Thyroid gland (tissue), 4 donors: Measurements from ENCODE around the gene TBRG1. TPM values are rescaled to one million over a fixed set of nuclear protein-coding genes. Genes with fewer than 3 reads are reported as not detected.
A peak's percentile ranks its signal among the peaks of the same experiment; 100 is the strongest.

Experiments
- DNase-seq, 2 donors: peaks; one replicate each; pipeline ENCODE4 v3.0.0-alpha.2; 2019
- H3K27ac ChIP-seq, 3 donors: fragments of 200-600 bp; sonication (generic); 1 replicate in 2 of 3; 2 replicates in 1 of 3; pipeline ENCODE4 v1.5.1; 2016 to 2019; ENCODE audit warnings: mild to moderate bottlenecking in 1 of 3, moderate library complexity in 1 of 3
- H3K27me3 ChIP-seq: fragments of 200-600 bp; sonication (generic); one replicate; pipeline ENCODE4 v1.5.1; 2019
- H3K36me3 ChIP-seq, 2 donors: fragments of 200-600 bp; sonication (generic); one replicate each; pipeline ENCODE4 v1.5.1; 2016 to 2019
- H3K4me1 ChIP-seq, 2 donors: fragments of 200-600 bp; sonication (generic); one replicate each; pipeline ENCODE4 v1.5.1; 2017 to 2019
- H3K4me3 ChIP-seq, 3 donors: fragments of 200-600 bp; sonication (generic); replicated peaks in 1 of 3; 1 replicate in 2 of 3; 2 replicates in 1 of 3; pipeline ENCODE4 v1.5.1; 2016; ENCODE audit warnings: mild to moderate bottlenecking in 1 of 3
- H3K9me3 ChIP-seq: fragments of 200-600 bp; sonication (generic); one replicate; pipeline ENCODE4 v1.5.1; 2017
- CTCF ChIP-seq, 6 experiments: fragments of 200-600 bp in 3 of 6; fragments of 450-650 bp in 3 of 6; sonication (generic) in 3 of 6; IDR thresholded peaks; one replicate each; pipeline ENCODE4 v1.5.1; 2016 to 2019; ENCODE audit warnings: antibody characterized with exemption in 6 of 6, mild to moderate bottlenecking in 2 of 6, inconsistent platforms in 1 of 6, moderate library complexity in 1 of 6
- POLR2A ChIP-seq, 2 donors: fragments of 450-650 bp; IDR thresholded peaks; one replicate each; pipeline ENCODE4 v1.6.1; 2017; ENCODE audit warnings: antibody characterized with exemption in 2 of 2, mild to moderate bottlenecking in 2 of 2, moderate library complexity in 1 of 2
- WGBS, 2 donors: methylation state at CpG; one replicate each; pipeline ENCODE4 v1.1.5; 2017; 5-methylcytosine and 5-hydroxymethylcytosine counted together
- intact Hi-C: fragments of 100-400 bp; cut with DNase I; formaldehyde crosslinking; loops from one replicate; pipeline ENCODE4 v1.15.1; 2023
- total RNA-seq, 4 donors: library from RNA; depleted of rRNA; stranded (reverse); fragments of >200 nt; gene quantifications; one replicate each; pipeline ENCODE4 v1.2.3, GENCODE V29; 2016

Gene TBRG1
- total RNA-seq, 4 donors from 2014 or later: 34.7 to 59.8 (median 46.3) TPM

GRCh38 chr11:124612567-124613246, 10.0 kb upstream of the TBRG1 start:
- H3K27ac ChIP-seq: no peak overlapping the region
- H3K4me3 ChIP-seq: no peak overlapping the region
- no peak for DNase-seq
- H3K4me1 ChIP-seq: no peaks in the 10 kb centered on the region
- H3K27me3 ChIP-seq: no peaks in the 10 kb centered on the region
- intact Hi-C loops: no loop called here
- 63 to 74% methylated on average over 10 of the region's 10 CpGs for WGBS, 2 donors
- no peaks in the 10 kb centered on the region for H3K9me3 ChIP-seq
- TF ChIP-seq CTCF (IDR thresholded peaks at IDR 0.05) (no peak), POLR2A (IDR thresholded peaks at IDR 0.05) (no peak)
- H3K36me3 ChIP-seq: no peaks in the 10 kb centered on the region

GRCh38 chr11:124618863-124619262, 3.8 kb upstream of the TBRG1 start:
- Histone ChIP-seq H3K27me3 (no peaks in the 10 kb centered on the region), H3K4me3 (no peak overlapping the region), H3K36me3 (no peaks in the 10 kb centered on the region), H3K4me1 (peaks cover 8 to 13% of the 10 kb centered on the region in 2 donors), H3K27ac (no peak overlapping the region), H3K9me3 (no peaks in the 10 kb centered on the region)
- TF ChIP-seq CTCF (IDR thresholded peaks at IDR 0.05) (no peak), POLR2A (IDR thresholded peaks at IDR 0.05) (no peak)
- no peak for DNase-seq
- intact Hi-C loops: no loop called here
- 89 to 90% methylated on average over 5 of the region's 5 CpGs for WGBS, 2 donors

- H3K27me3 ChIP-seq: no peaks in the 10 kb centered on the region
- no peaks in the 10 kb centered on the region for H3K9me3 ChIP-seq
- DNase-seq: no peak
- TF ChIP-seq CTCF (IDR thresholded peaks at IDR 0.05) (no peak), POLR2A (IDR thresholded peaks at IDR 0.05) (no peak)
- H3K4me1 ChIP-seq: peaks cover 10 to 19% of the 10 kb centered on the region in 2 donors
- no peak overlapping the region for H3K27ac ChIP-seq
- peaks cover 11 to 23% of the 10 kb centered on the region in 2 donors for H3K36me3 ChIP-seq
- peak overlapping the region in 1 of 3 donors; percentile 93 for H3K4me3 ChIP-seq
- WGBS, 2 donors: 66 to 69% methylated on average over 4 of the region's 4 CpGs
- intact Hi-C loops: no loop called here
These were observed 1.3 kb downstream of the TBRG1 start for GRCh38 chr11:124623861-124624525.

- H3K4me3 ChIP-seq: no peak overlapping the region
- peaks cover 22 to 28% of the 10 kb centered on the region in 2 donors for H3K36me3 ChIP-seq
- H3K4me1 ChIP-seq: peaks cover 10 to 19% of the 10 kb centered on the region in 2 donors
- WGBS, 2 donors: 75 to 82% methylated on average over 3 of the region's 3 CpGs
- H3K9me3 ChIP-seq: no peaks in the 10 kb centered on the region
- DNase-seq: no peak
- intact Hi-C loops: no loop called here
- H3K27me3 ChIP-seq: no peaks in the 10 kb centered on the region
- H3K27ac ChIP-seq: no peak overlapping the region
- TF ChIP-seq CTCF (IDR thresholded peaks at IDR 0.05): no peak
These were observed 3.0 kb downstream of the TBRG1 start for GRCh38 chr11:124625504-124626168.

- no peak for DNase-seq
- intact Hi-C loops: no loop called here
- Histone ChIP-seq H3K4me1 (peaks cover 7 to 14% of the 10 kb centered on the region in 2 donors), H3K4me3 (no peak overlapping the region), H3K36me3 (peaks cover 41 to 47% of the 10 kb centered on the region in 2 donors), H3K27ac (no peak overlapping the region), H3K9me3 (no peaks in the 10 kb centered on the region), H3K27me3 (no peaks in the 10 kb centered on the region)
- 95 to 97% methylated on average over 5 of the region's 5 CpGs for WGBS, 2 donors
- TF ChIP-seq CTCF (IDR thresholded peaks at IDR 0.05): no peak
- TF ChIP-seq POLR2A (IDR thresholded peaks at IDR 0.05): no peak
These were observed 4.9 kb downstream of the TBRG1 start for GRCh38 chr11:124627546-124627945.
